ENCODE results near the gene PRRC1. TPM values are rescaled to one million over a fixed set of nuclear protein-coding genes. Genes with fewer than 3 reads are reported as not detected.

The PRRC1 gene
- 53.5 and 54.0 TPM in 2 replicates for total RNA-seq (2012; rRNA removed)

DNA sequence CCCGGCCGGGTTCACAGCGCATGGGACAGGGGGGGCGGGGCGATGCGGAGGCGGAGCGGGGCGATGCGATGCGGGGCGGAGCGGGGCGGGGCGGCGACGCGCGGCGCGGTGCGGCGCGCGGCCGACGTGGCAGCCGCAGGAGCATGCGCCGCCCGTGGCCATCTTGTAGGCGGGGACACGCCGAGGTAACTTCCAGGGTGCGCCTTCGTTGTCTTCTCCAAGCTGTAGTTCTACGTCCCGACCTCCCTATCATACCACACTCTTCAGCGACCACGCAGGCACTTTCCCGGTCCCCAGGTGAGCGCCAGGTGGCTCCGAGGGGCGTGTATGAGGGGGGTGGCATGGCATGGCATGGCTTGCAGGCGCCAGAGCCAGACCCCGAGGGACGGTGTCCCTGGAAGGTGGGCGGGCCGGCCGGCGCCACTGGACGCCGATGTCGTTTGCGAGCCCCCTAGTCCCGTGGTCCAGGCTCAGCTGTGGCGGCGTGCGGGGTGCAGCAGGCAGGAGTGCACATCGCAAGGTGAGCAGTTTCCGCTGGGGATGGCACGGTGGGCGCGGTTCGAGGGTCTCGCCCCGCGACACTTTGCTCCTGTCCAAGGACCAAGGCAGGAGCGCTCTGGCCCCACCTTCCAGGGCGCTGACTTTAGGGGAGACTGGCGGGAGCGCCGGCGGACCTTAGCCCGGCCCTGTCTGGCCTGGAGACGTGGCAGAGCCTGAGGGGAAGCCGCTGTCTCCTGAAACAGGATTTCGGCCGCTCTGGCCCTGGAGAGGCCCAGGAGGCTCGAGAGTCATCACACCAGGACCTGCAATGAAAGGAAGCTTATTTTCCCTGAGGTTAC, at the start of gene PRRC1:
PRRC1 (plus strand) TSS at position 161 of the 839 bp plus-strand sequence. CDS start 5,840 bp downstream, outside the sequence.
- Histone ChIP-seq H3K27me3 (ENCODE audit: control insufficient read depth, insufficient read depth, low read length) (no peaks in the 10 kb centered on the region), H3K9ac (ENCODE audit: low read depth, low read length) (peak within 1 kb of the TSS; percentile 100), H3K4me3 (ENCODE audit: low read length) (peak within 1 kb of the TSS; percentile 98), H3K4me1 (ENCODE audit: control insufficient read depth, insufficient read depth, low read length) (peaks cover 13% of the 10 kb centered on the region), H3K9me3 (replicated peaks; ENCODE audit: low read length) (peaks cover 8% of the 10 kb centered on the region), H3K4me2 (ENCODE audit: low read length) (peak within 1 kb of the TSS; percentile 86), H3K36me3 (ENCODE audit: insufficient read depth, low read length) (peaks cover 33% of the 10 kb centered on the region)

DNA sequence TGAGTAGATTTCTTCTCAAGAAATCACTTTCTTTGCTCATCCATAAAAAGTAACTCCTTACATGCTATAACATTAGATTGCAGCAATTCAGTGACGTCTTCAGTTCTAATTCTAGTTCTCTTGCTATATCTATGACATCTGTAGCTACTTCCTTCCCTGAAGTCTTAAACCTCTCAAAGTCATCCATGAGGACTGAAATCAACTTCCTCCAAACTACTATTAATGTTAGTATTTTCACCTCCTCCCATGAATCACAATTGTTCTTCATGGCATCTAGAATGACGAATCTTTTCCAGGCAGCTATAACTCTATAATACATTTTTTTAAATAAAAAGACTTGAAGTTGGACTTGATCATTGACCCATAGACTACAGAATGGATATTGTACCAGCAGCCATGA, 46.2 kb upstream of the PRRC1 start:
- Histone ChIP-seq H3K4me2 (ENCODE audit: low read length) (no peak overlapping the region), H3K27me3 (ENCODE audit: control insufficient read depth, insufficient read depth, low read length) (no peaks in the 10 kb centered on the region), H3K9ac (ENCODE audit: low read depth, low read length) (no peak overlapping the region), H3K4me3 (ENCODE audit: low read length) (no peak overlapping the region), H3K9me3 (replicated peaks; ENCODE audit: low read length) (no peaks in the 10 kb centered on the region), H3K36me3 (ENCODE audit: insufficient read depth, low read length) (no peaks in the 10 kb centered on the region), H3K4me1 (ENCODE audit: control insufficient read depth, insufficient read depth, low read length) (no peaks in the 10 kb centered on the region)

DNA sequence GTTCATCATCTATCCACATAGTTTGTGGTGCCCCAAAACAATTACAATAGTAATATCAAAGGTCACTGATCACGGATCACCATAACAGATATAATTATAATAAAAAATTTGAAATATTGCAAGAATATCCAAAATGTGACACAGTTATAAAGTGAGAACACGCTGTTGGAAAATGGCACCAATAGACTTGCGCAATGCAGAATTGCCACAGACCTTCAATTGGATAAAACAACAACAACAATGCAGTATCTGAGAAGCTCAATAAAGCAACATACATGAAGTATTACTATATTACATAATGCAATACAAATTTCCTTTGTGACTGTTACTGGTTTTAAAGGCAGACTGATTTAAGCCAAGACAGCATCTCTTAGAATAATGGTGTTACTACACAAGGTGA, 44.7 kb upstream of the PRRC1 start:
- no peaks in the 10 kb centered on the region for H3K36me3 ChIP-seq (ENCODE audit: insufficient read depth, low read length)
- no peaks in the 10 kb centered on the region for H3K4me1 ChIP-seq (ENCODE audit: control insufficient read depth, insufficient read depth, low read length)
- no peaks in the 10 kb centered on the region for H3K27me3 ChIP-seq (ENCODE audit: control insufficient read depth, insufficient read depth, low read length)
- H3K4me3 ChIP-seq (ENCODE audit: low read length) = no peak overlapping the region
- no peaks in the 10 kb centered on the region for H3K9me3 ChIP-seq (replicated peaks; ENCODE audit: low read length)
- H3K4me2 ChIP-seq (ENCODE audit: low read length) = no peak overlapping the region
- H3K9ac ChIP-seq (ENCODE audit: low read depth, low read length) = no peak overlapping the region

DNA sequence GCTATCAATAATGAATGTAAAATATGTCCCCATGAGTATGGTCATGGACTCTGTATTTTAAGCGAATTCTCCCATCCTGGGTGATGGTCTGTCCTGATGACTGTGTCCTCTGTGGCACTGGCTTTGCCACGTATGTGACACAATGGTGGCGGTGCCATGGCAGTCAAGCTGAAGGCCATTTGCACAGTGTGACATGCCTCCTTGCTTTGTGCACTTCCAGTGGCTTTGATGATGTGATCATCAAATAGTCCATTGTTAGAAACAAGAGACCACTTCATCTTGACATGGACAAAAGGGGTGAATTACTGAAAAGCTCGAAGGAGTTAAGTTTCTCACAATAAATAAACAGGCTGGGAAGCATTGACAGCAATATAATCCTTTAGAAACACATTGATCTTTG, 31.0 kb upstream of the PRRC1 start:
- no peaks in the 10 kb centered on the region for H3K9me3 ChIP-seq (replicated peaks; ENCODE audit: low read length)
- H3K36me3 ChIP-seq (ENCODE audit: insufficient read depth, low read length) = no peaks in the 10 kb centered on the region
- H3K27me3 ChIP-seq (ENCODE audit: control insufficient read depth, insufficient read depth, low read length) = no peaks in the 10 kb centered on the region
- no peaks in the 10 kb centered on the region for H3K4me1 ChIP-seq (ENCODE audit: control insufficient read depth, insufficient read depth, low read length)
- no peak overlapping the region for H3K9ac ChIP-seq (ENCODE audit: low read depth, low read length)
- H3K4me3 ChIP-seq (ENCODE audit: low read length) = no peak overlapping the region
- H3K4me2 ChIP-seq (ENCODE audit: low read length) = no peak overlapping the region

DNA sequence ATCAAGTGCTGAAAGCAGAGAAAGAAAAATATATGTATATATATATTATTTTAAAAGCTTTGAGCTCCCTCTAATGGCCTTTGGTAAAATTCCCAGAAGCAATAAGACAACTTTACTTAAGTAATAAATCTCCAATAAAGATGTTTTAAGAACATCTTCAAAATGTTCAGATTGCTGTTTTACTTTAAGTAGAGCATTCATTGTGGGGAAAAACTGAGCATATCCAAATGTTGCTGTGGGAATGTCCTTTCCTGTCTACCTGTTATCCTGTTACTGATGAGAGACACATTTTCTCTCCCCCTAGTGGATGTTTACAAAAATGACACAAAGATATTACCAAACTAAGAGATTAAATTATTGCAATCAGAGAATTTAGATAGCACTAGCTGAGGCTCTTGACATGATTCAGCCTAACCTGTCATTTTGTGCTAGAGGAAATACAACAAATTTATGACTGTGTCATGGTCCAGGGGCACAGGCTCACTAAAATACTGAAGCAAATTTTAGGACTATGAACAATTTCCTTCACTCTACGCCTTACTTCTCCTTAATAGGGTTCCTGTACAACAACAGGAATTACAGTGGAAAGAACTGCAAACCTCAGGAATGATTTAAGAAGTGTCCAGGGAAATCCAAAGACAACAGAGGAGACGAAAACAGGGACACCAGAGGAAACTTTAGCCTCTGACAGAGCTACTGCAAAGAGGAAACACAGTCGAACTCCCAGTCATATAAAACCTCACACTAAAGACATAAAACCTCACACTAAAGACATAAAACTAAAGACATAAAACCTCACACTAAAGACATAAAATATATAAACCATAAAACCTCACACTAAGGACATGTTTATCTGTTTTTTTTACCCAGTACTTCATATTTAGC, 24.3 kb upstream of the PRRC1 start:
- Histone ChIP-seq H3K4me1 (ENCODE audit: control insufficient read depth, insufficient read depth, low read length) (no peaks in the 10 kb centered on the region), H3K27me3 (ENCODE audit: control insufficient read depth, insufficient read depth, low read length) (peaks cover 9% of the 10 kb centered on the region), H3K9me3 (replicated peaks; ENCODE audit: low read length) (no peaks in the 10 kb centered on the region), H3K36me3 (ENCODE audit: insufficient read depth, low read length) (no peaks in the 10 kb centered on the region), H3K4me3 (ENCODE audit: low read length) (no peak overlapping the region), H3K4me2 (ENCODE audit: low read length) (no peak overlapping the region), H3K9ac (ENCODE audit: low read depth, low read length) (no peak overlapping the region)

DNA sequence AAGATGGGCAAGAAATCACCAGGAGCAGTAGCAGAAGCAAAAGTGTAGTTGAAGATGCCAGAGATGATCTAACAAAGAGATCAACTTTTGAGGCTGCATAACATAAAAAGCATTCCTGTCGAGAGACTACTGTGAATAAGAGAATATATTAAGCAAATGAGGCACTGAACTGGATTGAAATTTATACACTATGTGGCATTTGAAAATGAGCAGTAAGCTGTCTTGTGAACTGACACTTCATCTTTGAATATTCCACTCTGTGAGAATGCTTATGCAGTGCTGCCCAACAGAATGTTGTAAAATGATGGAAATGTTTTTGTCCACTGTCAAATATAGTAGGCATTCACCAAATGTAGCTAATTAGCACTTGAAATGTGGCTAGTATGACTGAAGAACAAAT, 18.9 kb upstream of the PRRC1 start:
- H3K4me3 ChIP-seq (ENCODE audit: low read length) = no peak overlapping the region
- H3K4me1 ChIP-seq (ENCODE audit: control insufficient read depth, insufficient read depth, low read length) = no peaks in the 10 kb centered on the region
- H3K4me2 ChIP-seq (ENCODE audit: low read length) = no peak overlapping the region
- H3K9ac ChIP-seq (ENCODE audit: low read depth, low read length) = no peak overlapping the region
- H3K9me3 ChIP-seq (replicated peaks; ENCODE audit: low read length) = no peaks in the 10 kb centered on the region
- peaks cover 9% of the 10 kb centered on the region for H3K27me3 ChIP-seq (ENCODE audit: control insufficient read depth, insufficient read depth, low read length)
- no peaks in the 10 kb centered on the region for H3K36me3 ChIP-seq (ENCODE audit: insufficient read depth, low read length)

DNA sequence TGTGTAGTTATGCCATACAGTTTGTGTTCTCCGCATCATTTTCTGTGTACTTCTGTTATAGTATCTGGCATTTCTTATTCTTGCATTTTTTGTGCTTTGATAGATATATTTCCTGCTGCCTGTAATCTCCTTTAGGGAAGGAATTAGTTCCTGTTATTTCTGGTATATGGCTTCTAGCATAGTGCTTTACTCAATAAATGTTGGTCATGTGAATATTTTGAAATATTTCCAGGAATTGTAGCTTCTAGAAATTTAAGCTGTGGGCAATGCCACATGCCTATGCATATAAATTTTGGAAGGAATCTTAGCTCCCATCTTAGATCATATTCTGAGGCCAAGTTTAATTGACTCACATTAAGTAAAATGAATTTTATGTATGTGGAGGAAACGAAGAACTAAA, 11.5 kb upstream of the PRRC1 start:
- Histone ChIP-seq H3K9me3 (replicated peaks; ENCODE audit: low read length) (no peaks in the 10 kb centered on the region), H3K27me3 (ENCODE audit: control insufficient read depth, insufficient read depth, low read length) (peaks cover 17% of the 10 kb centered on the region), H3K4me1 (ENCODE audit: control insufficient read depth, insufficient read depth, low read length) (no peaks in the 10 kb centered on the region), H3K4me2 (ENCODE audit: low read length) (no peak overlapping the region), H3K36me3 (ENCODE audit: insufficient read depth, low read length) (no peaks in the 10 kb centered on the region), H3K4me3 (ENCODE audit: low read length) (no peak overlapping the region), H3K9ac (ENCODE audit: low read depth, low read length) (no peak overlapping the region)

DNA sequence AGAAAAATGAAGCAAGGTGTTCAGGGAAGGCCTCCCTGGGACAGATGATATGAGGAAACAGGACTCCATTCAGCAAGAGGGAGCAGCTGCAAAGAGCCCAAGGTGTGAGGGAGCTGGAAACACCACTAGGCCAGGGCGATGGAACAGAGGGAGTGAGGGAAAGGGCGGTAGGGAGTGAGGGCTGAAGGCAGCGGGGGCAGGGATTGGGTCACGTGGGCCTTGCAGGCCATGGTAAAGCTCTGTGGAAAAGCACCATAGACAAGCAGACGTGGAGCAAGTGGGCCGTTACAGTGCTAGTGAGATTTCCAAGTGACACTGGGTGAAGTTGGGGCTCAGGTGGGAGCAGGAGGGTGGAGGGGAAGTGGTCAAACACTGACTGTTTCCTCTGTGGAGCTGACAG, 10.8 kb upstream of the PRRC1 start:
- Histone ChIP-seq H3K9me3 (replicated peaks; ENCODE audit: low read length) (no peaks in the 10 kb centered on the region), H3K4me1 (ENCODE audit: control insufficient read depth, insufficient read depth, low read length) (no peaks in the 10 kb centered on the region), H3K27me3 (ENCODE audit: control insufficient read depth, insufficient read depth, low read length) (peaks cover 17% of the 10 kb centered on the region), H3K36me3 (ENCODE audit: insufficient read depth, low read length) (no peaks in the 10 kb centered on the region), H3K4me3 (ENCODE audit: low read length) (no peak overlapping the region), H3K4me2 (ENCODE audit: low read length) (no peak overlapping the region), H3K9ac (ENCODE audit: low read depth, low read length) (no peak overlapping the region)

DNA sequence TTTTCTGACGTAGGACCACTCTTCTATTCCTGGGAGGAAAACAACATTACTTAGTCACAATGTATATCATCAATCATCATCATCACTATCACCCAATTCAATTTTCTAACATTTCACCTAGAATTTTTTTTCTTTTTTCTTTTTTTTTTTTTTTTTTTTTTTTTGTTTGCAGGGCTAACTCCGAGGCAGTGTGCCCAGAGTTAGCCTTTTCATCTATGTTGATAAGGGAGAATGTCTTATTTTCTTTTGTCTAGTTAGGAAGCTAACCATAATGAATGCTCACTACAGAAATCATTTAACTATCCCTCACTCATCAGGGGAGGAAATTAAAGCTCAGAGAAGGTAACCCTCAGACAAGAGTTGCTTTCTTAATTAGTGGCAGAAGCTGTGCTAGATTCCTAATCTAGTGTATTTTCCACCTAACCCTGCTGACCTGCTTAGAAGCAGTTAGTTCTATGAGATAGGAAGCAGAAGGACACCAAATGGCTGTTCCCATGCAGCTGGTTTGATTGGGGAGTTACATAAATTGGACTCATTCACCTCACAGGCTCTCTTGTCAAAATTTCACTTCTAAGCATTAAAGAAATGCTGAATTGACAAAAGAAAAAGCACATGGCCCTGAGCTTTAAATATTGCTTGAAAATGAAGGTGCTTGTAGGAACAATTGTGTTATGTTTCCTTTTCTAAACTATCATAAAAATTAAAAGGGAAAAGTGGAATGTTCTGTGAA, 8.6 kb upstream of the PRRC1 start:
- peaks cover 17% of the 10 kb centered on the region for H3K27me3 ChIP-seq (ENCODE audit: control insufficient read depth, insufficient read depth, low read length)
- no peak overlapping the region for H3K9ac ChIP-seq (ENCODE audit: low read depth, low read length)
- no peak overlapping the region for H3K4me2 ChIP-seq (ENCODE audit: low read length)
- no peaks in the 10 kb centered on the region for H3K4me1 ChIP-seq (ENCODE audit: control insufficient read depth, insufficient read depth, low read length)
- no peak overlapping the region for H3K4me3 ChIP-seq (ENCODE audit: low read length)
- no peaks in the 10 kb centered on the region for H3K9me3 ChIP-seq (replicated peaks; ENCODE audit: low read length)
- H3K36me3 ChIP-seq (ENCODE audit: insufficient read depth, low read length) = no peaks in the 10 kb centered on the region

DNA sequence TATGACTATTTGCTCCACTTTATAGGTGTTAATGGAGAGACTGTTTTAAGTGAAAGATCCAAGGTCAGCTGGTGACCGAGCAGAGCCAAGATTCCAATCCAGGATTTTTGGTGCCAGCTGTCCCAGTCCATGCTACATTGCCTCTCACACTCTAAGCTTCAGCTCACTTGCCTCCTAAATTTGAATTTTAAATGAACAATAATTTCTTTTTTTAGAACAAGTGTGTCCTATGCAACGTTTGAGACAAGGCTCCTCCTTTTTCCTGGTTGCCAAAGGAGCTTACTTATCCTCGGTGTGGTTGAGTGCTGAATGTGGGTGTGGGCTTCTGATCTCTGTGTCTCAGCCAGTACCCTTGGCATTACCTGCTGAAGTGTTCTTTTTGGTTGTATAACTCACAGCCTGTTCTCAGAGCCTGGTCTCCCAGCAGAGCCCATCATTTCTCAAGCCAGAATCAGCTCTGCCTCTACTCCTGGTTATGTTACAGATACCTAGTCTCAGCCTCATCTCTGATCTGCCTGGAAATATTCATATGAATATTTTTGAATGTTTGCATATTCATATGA, 4.0 kb upstream of the PRRC1 start:
- H3K4me2 ChIP-seq (ENCODE audit: low read length) = no peak overlapping the region
- H3K27me3 ChIP-seq (ENCODE audit: control insufficient read depth, insufficient read depth, low read length) = peaks cover 12% of the 10 kb centered on the region
- H3K9me3 ChIP-seq (replicated peaks; ENCODE audit: low read length) = no peaks in the 10 kb centered on the region
- H3K9ac ChIP-seq (ENCODE audit: low read depth, low read length) = no peak overlapping the region
- peaks cover 3% of the 10 kb centered on the region for H3K4me1 ChIP-seq (ENCODE audit: control insufficient read depth, insufficient read depth, low read length)
- peaks cover 3% of the 10 kb centered on the region for H3K36me3 ChIP-seq (ENCODE audit: insufficient read depth, low read length)
- H3K4me3 ChIP-seq (ENCODE audit: low read length) = no peak overlapping the region

DNA sequence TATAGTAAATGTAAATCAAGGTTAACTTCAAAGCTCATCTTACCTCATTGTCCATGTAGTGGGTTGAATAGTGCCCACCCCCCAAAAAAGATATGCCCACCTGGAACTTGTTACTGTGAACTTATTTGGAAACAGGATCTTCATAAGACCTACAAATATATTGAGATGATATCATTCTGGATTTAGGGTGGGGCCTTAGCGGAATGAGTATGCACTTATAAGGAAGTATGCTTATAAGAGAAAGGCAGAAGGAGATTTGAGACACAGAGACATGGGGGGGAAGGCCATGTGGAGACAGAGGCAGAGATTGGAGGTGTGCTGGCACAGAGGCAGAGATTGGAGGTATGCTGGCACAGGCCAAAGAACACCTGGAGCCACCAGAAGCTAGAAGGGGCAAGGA, 2.6 kb upstream of the PRRC1 start:
- H3K9ac ChIP-seq (ENCODE audit: low read depth, low read length) = no peak overlapping the region
- H3K9me3 ChIP-seq (replicated peaks; ENCODE audit: low read length) = no peaks in the 10 kb centered on the region
- H3K4me2 ChIP-seq (ENCODE audit: low read length) = no peak overlapping the region
- H3K4me1 ChIP-seq (ENCODE audit: control insufficient read depth, insufficient read depth, low read length) = peaks cover 10% of the 10 kb centered on the region
- peaks cover 10% of the 10 kb centered on the region for H3K36me3 ChIP-seq (ENCODE audit: insufficient read depth, low read length)
- H3K4me3 ChIP-seq (ENCODE audit: low read length) = no peak overlapping the region
- peaks cover 4% of the 10 kb centered on the region for H3K27me3 ChIP-seq (ENCODE audit: control insufficient read depth, insufficient read depth, low read length)
